NCI-H774 (cell line): ENCODE measurements around the gene HS3ST5.
"Not testable (repeated sequence)": the region's sequence is repeated elsewhere in the genome, so short reads cannot be mapped to it uniquely, and the experiment has no call there.

Experiments
- DNase-seq: peaks from one replicate; lab custom pipeline; 2025; lab: John Stamatoyannopoulos, UW

Gene HS3ST5

GRCh38 chr6:114049367-114049966 is 293.4 kb downstream of the HS3ST5 start:
- DNase-seq, result no peak

- not testable (repeated sequence) for DNase-seq
Measured at GRCh38 chr6:114044566-114044965, 298.3 kb downstream of the HS3ST5 start.

- no peak for DNase-seq
Measured at GRCh38 chr6:114042267-114043016, 300.4 kb downstream of the HS3ST5 start.

- DNase-seq, result no peak
Measured at GRCh38 chr6:114040871-114041270, 302.0 kb downstream of the HS3ST5 start.

- DNase-seq, result no peak
Measured at GRCh38 chr6:114039841-114040240, 303.0 kb downstream of the HS3ST5 start.

GRCh38 chr6:114033606-114034005 is 309.2 kb downstream of the HS3ST5 start:
- DNase-seq, result no peak

GRCh38 chr6:114032721-114033120 is 310.1 kb downstream of the HS3ST5 start:
- DNase-seq, result no peak

- no peak for DNase-seq
Measured at GRCh38 chr6:114030767-114031166, 312.1 kb downstream of the HS3ST5 start.

GRCh38 chr6:114024746-114025145 is 318.1 kb downstream of the HS3ST5 start:
- DNase-seq, result no peak

GRCh38 chr6:114020196-114020595 is 322.6 kb downstream of the HS3ST5 start:
- DNase-seq, result no peak

GRCh38 chr6:114017146-114017545 is 325.7 kb downstream of the HS3ST5 start:
- DNase-seq, result not testable (repeated sequence)

- not testable (repeated sequence) for DNase-seq
Measured at GRCh38 chr6:114014106-114014505, 328.7 kb downstream of the HS3ST5 start.

GRCh38 chr6:114011486-114011885 is 331.3 kb downstream of the HS3ST5 start:
- not testable (repeated sequence) for DNase-seq

GRCh38 chr6:114010540-114010939 is 332.3 kb downstream of the HS3ST5 start:
- no peak for DNase-seq

- no peak for DNase-seq
Measured at GRCh38 chr6:114009192-114009591, 333.6 kb downstream of the HS3ST5 start.

GRCh38 chr6:114008331-114008730 is 334.5 kb downstream of the HS3ST5 start:
- no peak for DNase-seq

GRCh38 chr6:114007516-114007915 is 335.3 kb downstream of the HS3ST5 start:
- DNase-seq, result no peak
